Lower leg skin (tissue), 3 donors: ENCODE results near the gene TRDN.

ENCODE experiments used
- POLR2A ChIP-seq, 2 donors: fragments of 450-650 bp; IDR thresholded peaks; one replicate each; pipeline ENCODE4 v1.6.1; 2016 to 2017; ENCODE audit warnings: antibody characterized with exemption in 2 of 2, mild to moderate bottlenecking in 1 of 2, moderate library complexity in 1 of 2
- TF ChIP-seq, protein P1 (sequence below), 3 donors: fragments of 450-650 bp; IDR thresholded peaks; one replicate each; pipeline ENCODE4 v1.5.1; 2016; ENCODE audit warnings: antibody characterized with exemption in 3 of 3, mild to moderate bottlenecking in 3 of 3, moderate library complexity in 2 of 3

DNA sequence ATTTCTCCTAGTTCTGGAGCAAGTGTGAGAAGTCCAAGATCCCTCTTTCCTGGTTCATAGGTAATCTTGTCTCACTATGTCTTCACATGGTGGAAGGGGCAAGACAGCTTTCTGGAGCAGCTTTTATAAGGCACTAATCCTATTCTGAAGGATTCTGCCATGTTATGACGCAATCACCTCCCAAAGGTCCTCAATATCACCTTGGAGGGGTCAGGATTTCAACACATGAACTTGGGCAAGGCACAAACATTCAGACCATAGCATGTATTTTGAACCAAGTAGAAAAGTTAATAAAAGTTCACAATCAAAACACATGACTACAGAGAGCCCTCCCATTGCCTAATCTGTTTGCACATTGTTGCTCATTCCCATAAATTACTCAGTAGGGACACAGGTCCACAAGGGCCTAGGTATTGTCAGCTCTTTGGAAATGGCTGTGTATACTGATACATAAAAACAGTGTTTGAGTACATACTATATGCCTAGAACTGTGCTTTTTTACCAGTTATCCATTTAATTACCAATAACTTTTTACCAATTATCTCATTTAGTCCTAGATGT, 11.3 kb upstream of the TRDN start:
- TF ChIP-seq, protein P1, sequence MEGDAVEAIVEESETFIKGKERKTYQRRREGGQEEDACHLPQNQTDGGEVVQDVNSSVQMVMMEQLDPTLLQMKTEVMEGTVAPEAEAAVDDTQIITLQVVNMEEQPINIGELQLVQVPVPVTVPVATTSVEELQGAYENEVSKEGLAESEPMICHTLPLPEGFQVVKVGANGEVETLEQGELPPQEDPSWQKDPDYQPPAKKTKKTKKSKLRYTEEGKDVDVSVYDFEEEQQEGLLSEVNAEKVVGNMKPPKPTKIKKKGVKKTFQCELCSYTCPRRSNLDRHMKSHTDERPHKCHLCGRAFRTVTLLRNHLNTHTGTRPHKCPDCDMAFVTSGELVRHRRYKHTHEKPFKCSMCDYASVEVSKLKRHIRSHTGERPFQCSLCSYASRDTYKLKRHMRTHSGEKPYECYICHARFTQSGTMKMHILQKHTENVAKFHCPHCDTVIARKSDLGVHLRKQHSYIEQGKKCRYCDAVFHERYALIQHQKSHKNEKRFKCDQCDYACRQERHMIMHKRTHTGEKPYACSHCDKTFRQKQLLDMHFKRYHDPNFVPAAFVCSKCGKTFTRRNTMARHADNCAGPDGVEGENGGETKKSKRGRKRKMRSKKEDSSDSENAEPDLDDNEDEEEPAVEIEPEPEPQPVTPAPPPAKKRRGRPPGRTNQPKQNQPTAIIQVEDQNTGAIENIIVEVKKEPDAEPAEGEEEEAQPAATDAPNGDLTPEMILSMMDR (IDR thresholded peaks at IDR 0.05), result no peak
- TF ChIP-seq POLR2A (IDR thresholded peaks at IDR 0.05), result no peak
